Neural progenitor cell (in vitro differentiated cells): Measurements from ENCODE around the gene FGF19. TPM values are rescaled to one million over a fixed set of nuclear protein-coding genes. Genes with fewer than 3 reads are reported as not detected.
A peak's percentile ranks its signal among the peaks of the same experiment; 100 is the strongest.

Experiments used
- DNase-seq: peaks from one replicate; pipeline ENCODE4 v3.0.0-alpha.2; 2016; ENCODE audit warnings: low spot score
- H2AFZ ChIP-seq: fragments of 200-600 bp; sonication (generic); replicated peaks from 2 replicates; pipeline ENCODE4 v1.6.1; 2016; ENCODE audit warnings: antibody characterized with exemption
- H3F3A ChIP-seq: fragments of 200-600 bp; sonication (generic); 2 replicates; pipeline ENCODE4 v1.6.1; 2016; ENCODE audit warnings: antibody characterized with exemption, low read depth
- H3K27ac ChIP-seq: fragments of 200-600 bp; sonication (generic); 2 replicates; pipeline ENCODE4 v1.5.1; 2016; ENCODE audit warnings: mild to moderate bottlenecking
- H3K27me3 ChIP-seq: fragments of 200-600 bp; sonication (generic); 2 replicates; pipeline ENCODE4 v1.6.1; 2016; ENCODE audit warnings: mild to moderate bottlenecking, moderate library complexity
- H3K36me3 ChIP-seq: fragments of 200-600 bp; sonication (generic); 2 replicates; pipeline ENCODE4 v1.5.1; 2016
- H3K4me1 ChIP-seq: fragments of 200-600 bp; sonication (generic); 2 replicates; pipeline ENCODE4 v1.6.1; 2016; ENCODE audit warnings: mixed run types
- H3K4me2 ChIP-seq: fragments of 200-600 bp; sonication (generic); 2 replicates; pipeline ENCODE4 v1.6.1; 2016
- H3K4me3 ChIP-seq: fragments of 200-600 bp; sonication (generic); 2 replicates; pipeline ENCODE4 v1.5.1; 2016
- H3K79me2 ChIP-seq: fragments of 200-600 bp; sonication (generic); 2 replicates; pipeline ENCODE4 v1.6.1; 2016; ENCODE audit warnings: low read depth
- H3K9ac ChIP-seq: fragments of 200-600 bp; sonication (generic); 2 replicates; pipeline ENCODE4 v1.6.1; 2016
- H3K9me3 ChIP-seq: fragments of 200-600 bp; sonication (generic); 2 replicates; pipeline ENCODE4 v1.5.1; 2016; ENCODE audit warnings: low read depth
- H4K20me1 ChIP-seq: fragments of 200-600 bp; sonication (generic); 2 replicates; pipeline ENCODE4 v1.6.1; 2016; ENCODE audit warnings: low read depth
- H3K27ac Mint-ChIP-seq: 3 replicates; pipeline ENCODE4 v1.8.0; 2021; ENCODE audit warnings: mixed read lengths
- H3K27me3 Mint-ChIP-seq: 2 replicates; pipeline ENCODE4 v1.8.0; 2022; ENCODE audit warnings: low read depth, mild to moderate bottlenecking, inconsistent platforms, moderate library complexity, mixed read lengths; ENCODE audit not compliant: insufficient read depth
- H3K36me3 Mint-ChIP-seq: 3 replicates; pipeline ENCODE4 v1.8.0; 2021; ENCODE audit warnings: mixed read lengths
- H3K4me1 Mint-ChIP-seq: 3 replicates; pipeline ENCODE4 v1.8.0; 2021; ENCODE audit warnings: mixed read lengths
- H3K4me3 Mint-ChIP-seq: 3 replicates; pipeline ENCODE4 v1.8.0; 2021; ENCODE audit warnings: mild to moderate bottlenecking, moderate library complexity, mixed read lengths
- H3K9me3 Mint-ChIP-seq: 3 replicates; pipeline ENCODE4 v1.8.0; 2020; ENCODE audit warnings: mixed read lengths
- CTCF ChIP-seq: fragments of 200-600 bp; sonication (generic); IDR thresholded peaks from 2 replicates; pipeline ENCODE4 v1.5.1; 2017; ENCODE audit warnings: antibody characterized with exemption, mild to moderate bottlenecking
- EZH2 ChIP-seq: fragments of 200-600 bp; sonication (generic); IDR thresholded peaks from 2 replicates; pipeline ENCODE4 v1.6.1; 2017; ENCODE audit warnings: antibody characterized with exemption, mild to moderate bottlenecking, moderate library complexity
- EZH2phosphoT487 ChIP-seq: fragments of 200-600 bp; sonication (generic); IDR thresholded peaks from 2 replicates; pipeline ENCODE4 v1.6.1; 2017; ENCODE audit warnings: antibody characterized with exemption
- total RNA-seq: library from RNA; depleted of rRNA; stranded (reverse); fragments of >200 nt; gene quantifications from 2 replicates; pipeline ENCODE4 v1.2.3, GENCODE V29; 2015; ENCODE audit warnings: low replicate concordance

Gene FGF19
- total RNA-seq, 1 donor from 2014 or later, result not detected

GRCh38 chr11:69669486-69669885 lies 34.3 kb downstream of the FGF19 start:
- no peak overlapping the region for H3K4me2 ChIP-seq
- no peaks in the 10 kb centered on the region for H3K9me3 ChIP-seq
- peaks cover 4% of the 10 kb centered on the region for H3K4me1 ChIP-seq
- no peaks in the 10 kb centered on the region for H3K9me3 Mint-ChIP-seq
- H3K4me1 Mint-ChIP-seq, result peaks cover 27% of the 10 kb centered on the region
- H3K27me3 Mint-ChIP-seq, result peaks cover 2% of the 10 kb centered on the region
- H3K27me3 ChIP-seq, result no peaks in the 10 kb centered on the region
- H3K27ac Mint-ChIP-seq, result no peak overlapping the region
- no peak overlapping the region for H3K4me3 Mint-ChIP-seq
- no peaks in the 10 kb centered on the region for H3K36me3 ChIP-seq
- H3F3A ChIP-seq, result peaks cover 12% of the 10 kb centered on the region
- H3K36me3 Mint-ChIP-seq, result peaks cover 3% of the 10 kb centered on the region
- TF ChIP-seq EZH2phosphoT487, result no peak
- no peak for TF ChIP-seq CTCF
- no peak for TF ChIP-seq EZH2
- peaks cover 15% of the 10 kb centered on the region for H3K79me2 ChIP-seq
- H4K20me1 ChIP-seq, result peaks cover 4% of the 10 kb centered on the region
- no peak overlapping the region for H3K9ac ChIP-seq
- H2AFZ ChIP-seq, result no peak overlapping the region
- H3K27ac ChIP-seq, result no peak overlapping the region
- H3K4me3 ChIP-seq, result no peak overlapping the region
- no peak for DNase-seq

GRCh38 chr11:69667619-69668604 lies 35.9 kb downstream of the FGF19 start:
- peaks cover 12% of the 10 kb centered on the region for H3K36me3 Mint-ChIP-seq
- H4K20me1 ChIP-seq, result no peaks in the 10 kb centered on the region
- H3K27me3 Mint-ChIP-seq, result peaks cover 2% of the 10 kb centered on the region
- no peak overlapping the region for H3K4me3 Mint-ChIP-seq
- H3K9me3 Mint-ChIP-seq, result no peaks in the 10 kb centered on the region
- no peaks in the 10 kb centered on the region for H3K79me2 ChIP-seq
- peaks cover 22% of the 10 kb centered on the region for H3K4me1 Mint-ChIP-seq
- H3K27ac ChIP-seq, result no peak overlapping the region
- H3K4me2 ChIP-seq, result no peak overlapping the region
- no peak overlapping the region for H3K9ac ChIP-seq
- H3K9me3 ChIP-seq, result no peaks in the 10 kb centered on the region
- no peaks in the 10 kb centered on the region for H3K27me3 ChIP-seq
- TF ChIP-seq EZH2, result no peak
- TF ChIP-seq CTCF, result no peak
- TF ChIP-seq EZH2phosphoT487, result no peak
- no peak for DNase-seq
- H3F3A ChIP-seq, result peaks cover 12% of the 10 kb centered on the region
- no peaks in the 10 kb centered on the region for H3K4me1 ChIP-seq
- H2AFZ ChIP-seq, result no peak overlapping the region
- H3K36me3 ChIP-seq, result no peaks in the 10 kb centered on the region
- no peak overlapping the region for H3K4me3 ChIP-seq
- H3K27ac Mint-ChIP-seq, result peak overlapping the region; percentile 10

GRCh38 chr11:69666752-69667536 lies 36.9 kb downstream of the FGF19 start:
- peaks cover 12% of the 10 kb centered on the region for H3K36me3 Mint-ChIP-seq
- Histone ChIP-seq H3K4me2 (no peak overlapping the region), H4K20me1 (peaks cover 5% of the 10 kb centered on the region), H3F3A (peaks cover 12% of the 10 kb centered on the region), H3K9ac (no peak overlapping the region), H3K4me3 (no peak overlapping the region), H2AFZ (no peak overlapping the region), H3K27me3 (no peaks in the 10 kb centered on the region), H3K27ac (no peak overlapping the region), H3K79me2 (no peaks in the 10 kb centered on the region), H3K9me3 (no peaks in the 10 kb centered on the region), H3K36me3 (no peaks in the 10 kb centered on the region), H3K4me1 (no peaks in the 10 kb centered on the region)
- TF ChIP-seq CTCF, result no peak
- no peak for TF ChIP-seq EZH2
- no peak for TF ChIP-seq EZH2phosphoT487
- H3K9me3 Mint-ChIP-seq, result no peaks in the 10 kb centered on the region
- peaks cover 2% of the 10 kb centered on the region for H3K27me3 Mint-ChIP-seq
- H3K4me1 Mint-ChIP-seq, result peaks cover 30% of the 10 kb centered on the region
- DNase-seq, result no peak
- no peak overlapping the region for H3K27ac Mint-ChIP-seq
- no peak overlapping the region for H3K4me3 Mint-ChIP-seq
